CD4-positive, alpha-beta T cell treated with Interleukin-6 for 4 hours (primary cell): ENCODE measurements around the gene MCCC1.

ENCODE experiments used
- DNase-seq: peaks from one replicate; pipeline ENCODE4 v3.0.0-alpha.2; 2020; ENCODE audit warnings: mixed read lengths

Gene MCCC1

GRCh38 chr3:182980204-182981037 lies 118.9 kb downstream of the MCCC1 start, which contains the start of gene DCUN1D1:
TSS of gene DCUN1D1 (minus strand) at chr3:182980538. CDS start at chr3:182980489, 49 bp downstream.
- DNase-seq, result peak; percentile 88

GRCh38 chr3:182979674-182980191 lies 119.6 kb downstream of the MCCC1 start:
- peak; percentile 46 for DNase-seq

GRCh38 chr3:182979103-182979673 lies 120.1 kb downstream of the MCCC1 start:
- DNase-seq, result no peak

GRCh38 chr3:182978387-182978786 lies 120.9 kb downstream of the MCCC1 start:
- DNase-seq, result no peak

- no peak for DNase-seq
These were observed 126.2 kb downstream of the MCCC1 start for GRCh38 chr3:182973047-182973446.

- DNase-seq, result no peak
These were observed 126.9 kb downstream of the MCCC1 start for GRCh38 chr3:182972387-182972786.

GRCh38 chr3:182971637-182972036 lies 127.7 kb downstream of the MCCC1 start:
- no peak for DNase-seq

- DNase-seq, result no peak
These were observed 128.4 kb downstream of the MCCC1 start for GRCh38 chr3:182970811-182971418.

GRCh38 chr3:182969853-182970252 lies 129.4 kb downstream of the MCCC1 start:
- DNase-seq, result no peak

GRCh38 chr3:182969277-182969676 lies 130.0 kb downstream of the MCCC1 start:
- DNase-seq, result no peak

- DNase-seq, result peak; percentile 13
These were observed 131.8 kb downstream of the MCCC1 start for GRCh38 chr3:182967218-182968204.

GRCh38 chr3:182965861-182966366 lies 133.4 kb downstream of the MCCC1 start:
- no peak for DNase-seq
